Measurements from ENCODE around the gene GPC1.

Gene GPC1

GRCh38 chr2:240452462-240453256 is 17.2 kb downstream of the GPC1 start:
- TF ChIP-seq, protein P1, sequence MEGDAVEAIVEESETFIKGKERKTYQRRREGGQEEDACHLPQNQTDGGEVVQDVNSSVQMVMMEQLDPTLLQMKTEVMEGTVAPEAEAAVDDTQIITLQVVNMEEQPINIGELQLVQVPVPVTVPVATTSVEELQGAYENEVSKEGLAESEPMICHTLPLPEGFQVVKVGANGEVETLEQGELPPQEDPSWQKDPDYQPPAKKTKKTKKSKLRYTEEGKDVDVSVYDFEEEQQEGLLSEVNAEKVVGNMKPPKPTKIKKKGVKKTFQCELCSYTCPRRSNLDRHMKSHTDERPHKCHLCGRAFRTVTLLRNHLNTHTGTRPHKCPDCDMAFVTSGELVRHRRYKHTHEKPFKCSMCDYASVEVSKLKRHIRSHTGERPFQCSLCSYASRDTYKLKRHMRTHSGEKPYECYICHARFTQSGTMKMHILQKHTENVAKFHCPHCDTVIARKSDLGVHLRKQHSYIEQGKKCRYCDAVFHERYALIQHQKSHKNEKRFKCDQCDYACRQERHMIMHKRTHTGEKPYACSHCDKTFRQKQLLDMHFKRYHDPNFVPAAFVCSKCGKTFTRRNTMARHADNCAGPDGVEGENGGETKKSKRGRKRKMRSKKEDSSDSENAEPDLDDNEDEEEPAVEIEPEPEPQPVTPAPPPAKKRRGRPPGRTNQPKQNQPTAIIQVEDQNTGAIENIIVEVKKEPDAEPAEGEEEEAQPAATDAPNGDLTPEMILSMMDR (conservative IDR thresholded peaks at IDR 0.05; ENCODE audit: control insufficient read depth, insufficient read depth, low read depth, low read length) = no peak
- peak overlapping the region; percentile 32 for H3K4me3 ChIP-seq (ENCODE audit: control insufficient read depth, low read depth, low read length)
- DNase-seq (ENCODE audit: low read depth) = peak; percentile 33

- no peak overlapping the region for H3K4me3 ChIP-seq (ENCODE audit: control insufficient read depth, low read depth, low read length)
- no peak for DNase-seq (ENCODE audit: low read depth)
- TF ChIP-seq, protein P1 (conservative IDR thresholded peaks at IDR 0.05; ENCODE audit: control insufficient read depth, insufficient read depth, low read depth, low read length) = no peak
Observed at GRCh38 chr2:240453461-240454105, 18.1 kb downstream of the GPC1 start.

DNA sequence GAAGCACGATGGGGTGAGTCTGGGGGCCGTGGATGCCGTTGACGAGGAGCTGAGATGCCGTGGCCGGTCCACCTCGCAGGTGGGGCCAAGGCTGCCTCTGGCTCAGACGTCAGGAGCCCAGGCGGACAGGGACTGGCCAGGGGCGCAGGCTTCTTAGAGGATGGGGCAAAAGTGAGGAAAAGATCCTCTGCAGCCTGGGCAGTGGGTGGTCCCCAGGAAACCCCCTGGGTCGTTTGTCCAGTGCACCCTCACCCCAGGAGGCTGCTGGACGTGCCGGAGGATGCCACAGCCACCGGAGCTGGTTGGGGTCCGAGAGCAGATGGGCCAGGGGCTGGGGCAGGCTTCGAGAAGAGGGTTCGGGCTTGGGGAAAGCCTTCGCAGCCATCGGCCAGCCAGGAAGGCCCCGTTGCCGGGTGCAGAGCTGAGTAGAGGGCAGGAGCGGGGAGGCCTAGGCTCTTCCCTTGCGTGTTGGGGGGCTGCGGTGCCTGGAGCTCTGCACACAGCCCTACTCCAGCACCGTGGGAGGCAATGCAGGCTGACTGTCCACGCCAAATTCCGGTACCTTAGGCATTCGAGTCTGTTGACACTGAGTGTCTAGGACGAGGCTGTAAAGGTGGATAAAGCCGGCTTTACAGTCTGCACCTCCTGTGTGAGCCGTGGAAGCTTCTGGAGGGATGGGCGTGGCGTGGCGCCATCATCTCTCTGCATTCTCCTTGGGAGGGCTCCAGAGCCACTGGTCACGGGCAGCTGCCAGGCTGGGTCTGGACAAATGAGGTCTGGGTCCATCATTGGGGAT is 18.8 kb downstream of the GPC1 start:
- no peak overlapping the region for H3K4me3 ChIP-seq (ENCODE audit: control insufficient read depth, low read depth, low read length)
- DNase-seq (ENCODE audit: low read depth) = no peak
- TF ChIP-seq, protein P1 (conservative IDR thresholded peaks at IDR 0.05; ENCODE audit: control insufficient read depth, insufficient read depth, low read depth, low read length) = no peak

GRCh38 chr2:240455272-240455646 is 19.8 kb downstream of the GPC1 start:
- TF ChIP-seq, protein P1 (conservative IDR thresholded peaks at IDR 0.05; ENCODE audit: control insufficient read depth, insufficient read depth, low read depth, low read length) = no peak
- DNase-seq (ENCODE audit: low read depth) = no peak
- no peak overlapping the region for H3K4me3 ChIP-seq (ENCODE audit: control insufficient read depth, low read depth, low read length)

- DNase-seq (ENCODE audit: low read depth) = no peak
- TF ChIP-seq, protein P1 (conservative IDR thresholded peaks at IDR 0.05; ENCODE audit: control insufficient read depth, insufficient read depth, low read depth, low read length) = no peak
- no peak overlapping the region for H3K4me3 ChIP-seq (ENCODE audit: control insufficient read depth, low read depth, low read length)
Observed at GRCh38 chr2:240455647-240456446, 20.4 kb downstream of the GPC1 start.
